Stimulated activated CD4-positive, alpha-beta T cell treated with anti-CD3 and anti-CD28 coated beads, Interleukin-1b, Interleukin-23, amount 100 ng/mL, for 4 hours (primary cell): ENCODE measurements around the gene AP3M1.
"Not testable (repeated sequence)": the region's sequence is repeated elsewhere in the genome, so short reads cannot be mapped to it uniquely, and the experiment has no call there.

Experiments
- DNase-seq, 2 donors: peaks; one replicate each; pipeline ENCODE4 v3.0.0-alpha.2; 2020; ENCODE audit warnings: low read depth in 2 of 2

AP3M1 gene

DNA sequence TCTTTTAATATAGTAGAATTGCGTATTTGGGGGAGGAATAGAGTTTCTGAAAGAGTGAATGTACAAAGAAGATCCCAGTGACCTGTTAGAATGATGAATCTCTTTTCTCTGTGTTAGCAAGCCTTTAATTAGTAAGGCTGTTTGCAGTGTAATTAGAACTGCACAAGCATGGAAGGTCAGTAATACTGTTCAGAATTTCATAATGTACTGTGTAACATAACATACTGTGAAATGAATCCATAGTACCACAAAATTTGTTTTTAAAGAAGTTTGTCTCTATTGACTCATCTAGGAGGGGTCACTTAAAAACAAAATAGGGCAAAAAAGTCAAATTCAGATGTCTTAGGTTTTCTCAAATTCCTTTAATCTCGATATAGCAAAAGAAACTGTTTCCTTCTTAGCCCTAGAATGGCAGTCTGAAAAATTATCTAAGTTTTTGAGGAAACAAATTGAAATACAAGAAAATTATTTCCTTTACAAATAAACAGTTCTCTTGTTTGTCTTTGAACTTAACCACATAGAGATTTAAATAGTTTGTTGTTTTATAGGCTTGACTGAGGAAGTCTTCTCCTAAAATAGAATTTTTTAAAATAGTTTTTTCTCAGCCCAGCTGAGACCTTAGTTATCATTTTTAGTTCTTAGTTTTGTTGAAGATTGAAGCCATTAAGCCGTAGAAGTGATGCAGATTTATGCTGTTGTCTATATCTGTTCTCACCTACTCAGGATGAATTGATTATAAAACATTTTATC, 12.9 kb upstream of the AP3M1 start:
- DNase-seq, result no peak

GRCh38 chr10:74160013-74160412, 9.4 kb upstream of the AP3M1 start:
- DNase-seq, result no peak

DNA sequence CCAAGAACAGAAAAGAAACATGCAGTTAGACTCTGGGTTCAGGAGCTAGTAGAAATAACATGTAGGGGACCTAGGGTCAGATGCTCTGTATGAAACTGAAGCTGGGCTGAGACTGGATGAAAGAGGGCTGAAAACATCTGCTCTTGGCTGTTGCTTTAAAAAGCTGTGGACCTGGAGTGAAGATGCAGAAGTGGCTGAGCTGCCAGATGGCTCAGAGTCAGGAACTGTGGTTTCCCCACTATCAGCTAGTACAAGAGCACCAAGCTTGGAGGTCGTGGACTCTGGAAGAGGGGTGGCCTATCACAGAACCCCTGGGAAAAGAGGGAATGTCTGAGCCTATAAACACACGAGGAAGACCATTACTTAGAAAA, 6.3 kb upstream of the AP3M1 start:
- no peak for DNase-seq

- no peak for DNase-seq
Measured at GRCh38 chr10:74153676-74154075, 3.0 kb upstream of the AP3M1 start.

DNA sequence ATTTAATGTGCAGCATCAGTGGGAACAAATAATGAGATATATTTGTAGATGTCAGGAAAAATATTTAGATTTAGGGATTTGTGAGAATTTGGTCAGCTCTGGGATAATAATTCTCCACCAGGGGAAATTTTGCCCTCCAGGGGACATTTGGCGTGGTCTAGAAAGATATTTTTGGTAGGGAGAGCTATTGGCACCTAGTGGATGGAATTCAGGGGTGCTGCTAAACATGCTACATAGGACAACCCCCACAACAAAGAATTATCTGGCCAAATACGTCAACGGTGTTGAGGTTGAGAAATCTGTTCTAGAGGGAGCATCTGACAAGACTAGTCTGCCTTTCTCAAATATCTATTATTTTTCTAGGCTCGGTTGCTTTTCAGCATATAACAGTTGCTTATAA, 2.5 kb upstream of the AP3M1 start:
- no peak for DNase-seq

GRCh38 chr10:74151879-74152722, 1.5 kb upstream of the AP3M1 start:
- DNase-seq, result no peak

GRCh38 chr10:74150990-74151878, 606 bp upstream of the AP3M1 start, which contains the start of gene ADK:
ADK (plus strand) TSS chr10:74151221; CDS start chr10:74151279, 58 bp downstream.
- peak; percentile 100 for DNase-seq

DNA sequence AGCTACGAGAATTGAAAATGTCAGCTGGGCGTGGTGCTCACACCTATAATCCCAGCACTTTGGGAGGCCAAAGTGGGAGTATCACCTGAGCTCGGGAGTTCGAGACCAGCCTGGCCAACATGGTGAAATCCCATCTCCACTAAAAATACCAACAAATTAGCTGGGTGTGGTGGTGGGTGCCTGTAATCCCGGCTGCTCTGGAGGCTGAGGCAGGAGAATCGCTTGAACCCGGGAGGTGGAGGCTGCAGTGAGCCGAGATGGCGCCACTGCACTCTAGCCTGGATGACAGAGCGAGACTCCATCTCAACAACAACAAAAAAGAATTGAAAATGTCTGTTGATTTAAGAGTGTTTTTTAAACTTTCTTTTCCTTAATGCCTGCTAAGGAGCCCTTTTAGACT, 3.6 kb downstream of the AP3M1 start:
- not testable (repeated sequence) for DNase-seq

GRCh38 chr10:74145133-74145532, 5.5 kb downstream of the AP3M1 start:
- no peak for DNase-seq

- DNase-seq, result no peak
Measured at GRCh38 chr10:74140553-74140952, 10.1 kb downstream of the AP3M1 start.

DNA sequence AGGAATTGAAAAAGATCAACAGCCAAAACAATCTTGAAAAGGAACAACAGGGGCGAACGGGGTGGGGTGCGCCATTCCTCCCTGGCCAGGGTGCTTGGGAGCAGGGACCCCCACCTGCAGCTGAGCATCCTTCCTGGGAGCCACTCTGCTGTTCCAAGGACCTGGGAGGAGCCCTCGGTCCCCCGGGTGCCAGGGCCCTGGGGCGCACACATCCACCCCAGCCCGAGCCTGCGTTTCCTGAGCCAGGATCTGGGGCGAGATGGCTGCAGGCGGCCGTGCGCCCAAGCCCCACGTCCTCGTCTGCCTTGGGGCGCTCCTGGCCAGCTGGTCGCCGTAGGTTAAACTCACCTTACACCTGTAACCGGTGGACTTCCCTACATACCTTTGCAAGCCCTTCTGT, 10.6 kb downstream of the AP3M1 start:
- DNase-seq, result no peak

GRCh38 chr10:74138596-74138995, 12.0 kb downstream of the AP3M1 start:
- not testable (repeated sequence) for DNase-seq

- no peak for DNase-seq
Measured at GRCh38 chr10:74137992-74138391, 12.6 kb downstream of the AP3M1 start.

GRCh38 chr10:74135452-74135851, 15.2 kb downstream of the AP3M1 start:
- DNase-seq, result no peak

DNA sequence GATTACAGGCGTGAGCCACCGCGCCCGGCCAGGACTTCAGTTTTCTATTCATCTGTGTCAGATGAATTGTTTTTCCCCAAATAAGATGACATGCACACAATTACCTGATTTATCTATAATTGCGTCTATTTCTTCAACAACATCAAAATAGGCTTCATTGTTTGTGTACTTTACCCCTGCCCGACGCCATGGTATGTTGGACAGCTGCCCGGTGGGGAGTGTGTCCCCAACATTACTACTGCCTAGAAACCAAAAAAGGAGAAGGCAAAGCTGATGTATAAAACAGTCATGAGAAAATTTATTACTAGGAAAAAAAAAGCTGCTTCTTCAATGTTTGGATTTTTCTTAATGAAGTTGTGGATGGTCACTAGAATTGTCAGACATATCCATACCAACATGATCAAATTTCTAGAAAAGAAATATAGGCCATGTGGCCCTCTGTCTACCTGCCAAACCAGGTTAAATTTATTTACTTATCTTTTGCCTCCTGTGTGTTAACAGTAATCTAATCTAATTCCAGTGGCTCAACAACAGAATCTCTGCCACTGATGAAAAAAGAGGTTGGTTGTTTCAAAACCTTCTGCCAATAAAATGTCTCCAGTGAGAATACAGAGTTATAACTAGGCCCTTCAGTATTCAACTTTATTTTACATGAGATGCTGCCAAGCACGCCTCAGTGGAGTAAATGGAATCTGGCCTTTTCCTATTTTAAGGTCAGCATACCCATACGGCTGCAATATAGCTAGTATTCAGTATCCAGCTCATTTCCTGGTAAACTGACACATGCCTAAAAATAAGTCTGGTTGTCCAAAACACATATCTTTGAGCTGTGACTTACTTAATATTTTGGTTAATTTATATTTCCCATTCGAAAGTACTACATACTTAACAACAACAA, 16.5 kb downstream of the AP3M1 start:
- no peak for DNase-seq

DNA sequence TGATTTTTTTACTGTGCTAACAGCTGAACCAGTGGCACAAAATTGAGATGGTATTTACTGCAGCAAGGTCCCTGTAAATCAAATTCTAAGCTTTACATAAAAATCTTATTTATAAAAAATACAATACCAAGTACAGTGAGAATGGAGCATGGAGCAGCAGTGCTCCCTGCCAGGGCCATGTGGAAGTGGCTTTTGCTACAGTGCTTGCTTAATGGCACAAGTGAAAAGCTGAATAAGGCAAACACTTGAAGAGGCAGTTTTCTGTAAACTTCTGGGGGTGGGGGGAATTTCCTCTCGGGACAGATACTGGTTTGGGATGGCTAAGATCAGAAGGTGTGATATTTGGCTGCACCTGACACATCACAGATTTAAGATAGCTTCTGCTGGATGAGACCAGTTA, 27.5 kb downstream of the AP3M1 start:
- no peak for DNase-seq

GRCh38 chr10:74122060-74122459, 28.6 kb downstream of the AP3M1 start:
- DNase-seq, result no peak

- DNase-seq, result no peak
Measured at GRCh38 chr10:74121368-74121767, 29.3 kb downstream of the AP3M1 start.

DNA sequence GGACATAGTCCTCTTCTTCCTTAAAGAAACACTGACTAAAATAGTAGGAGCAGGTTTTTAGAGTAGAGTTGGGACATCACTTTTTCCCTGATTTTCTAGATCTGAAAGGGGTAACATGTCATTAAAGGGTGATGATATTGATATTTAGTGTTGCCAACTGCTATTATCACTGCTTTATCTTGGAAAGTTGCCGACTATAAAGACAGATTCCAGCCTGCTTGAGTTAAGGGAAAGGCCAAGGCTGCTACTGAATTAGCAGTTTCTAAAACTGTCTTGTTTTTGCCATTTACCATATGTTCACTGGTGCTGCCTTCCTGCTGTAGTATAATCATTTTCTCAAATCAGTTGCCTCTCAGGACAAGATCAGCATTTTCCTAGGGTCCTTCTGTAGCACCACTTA, 29.7 kb downstream of the AP3M1 start:
- DNase-seq, result no peak

- DNase-seq, result no peak
Measured at GRCh38 chr10:74118804-74119203, 31.8 kb downstream of the AP3M1 start.

- DNase-seq, result no peak
Measured at GRCh38 chr10:74117738-74118137, 32.9 kb downstream of the AP3M1 start.
